ENCODE results near the gene EXOC1. TPM values are rescaled to one million over a fixed set of nuclear protein-coding genes. Genes with fewer than 3 reads are reported as not detected.
"Not testable (repeated sequence)": the region's sequence is repeated elsewhere in the genome, so short reads cannot be mapped to it uniquely, and the experiment has no call there.

The EXOC1 gene
- total and polyA plus RNA-seq, 2 of the 4 experiments (the other 2 are of a cell fraction) = 19.9 to 49.5 TPM

GRCh38 chr4:55841373-55842239 lies 11.8 kb upstream of the EXOC1 start:
- H3K18ac ChIP-seq (ENCODE audit: low read depth, low read length); H3K27me3 ChIP-seq (ENCODE audit: control insufficient read depth, insufficient read depth, low read length); H2BK5ac ChIP-seq (ENCODE audit: low read depth, low read length, poor library complexity, severe bottlenecking); H2BK20ac ChIP-seq (ENCODE audit: low read depth, low read length); CTCF ChIA-PET; H3K9ac ChIP-seq (ENCODE audit: low read depth, low read length); H2AK9ac ChIP-seq (replicated peaks; ENCODE audit: low read depth, low read length, poor library complexity); H3K9me3 ChIP-seq (ENCODE audit: control insufficient read depth, insufficient read depth, low read length); ATAC-seq (ENCODE audit: low read depth); in situ Hi-C loops (cut with MboI; ENCODE audit: low sequenced_read_pairs); dilution Hi-C loops (cut with HindIII; ENCODE audit: low sequenced_read_pairs, unreplicated experiment); H4K20me1 ChIP-seq (ENCODE audit: insufficient read depth, low read length); H4K8ac ChIP-seq (ENCODE audit: low read depth in 2 of 2, low read length in 2 of 2); H3K27ac ChIP-seq (ENCODE audit: insufficient read depth, low read length); H3K14ac ChIP-seq (replicated peaks; ENCODE audit: low read depth, low read length); H3K79me1 ChIP-seq (ENCODE audit: low read depth in 1 of 2, low read length in 2 of 2); DNase-seq; POLR2A ChIA-PET (ENCODE audit: unreplicated experiment); H4K91ac ChIP-seq (ENCODE audit: insufficient read depth, low read depth, low read length); H2BK15ac ChIP-seq (ENCODE audit: low read depth, low read length); BruUV-seq (replicated peaks); H3K9me1 ChIP-seq (ENCODE audit: insufficient read depth, low read length); H2AK5ac ChIP-seq (ENCODE audit: low read depth, low read length); H3K4me2 ChIP-seq (ENCODE audit: low read depth, low read length); H4K5ac ChIP-seq (ENCODE audit: low read depth, low read length); H2AFZ ChIP-seq (replicated peaks; ENCODE audit: low read length, poor library complexity); intact Hi-C loops (cut with micrococcal nuclease); H3K36me3 ChIP-seq (ENCODE audit: control insufficient read depth, insufficient read depth, low read length); H3K4ac ChIP-seq (ENCODE audit: low read depth, low read length); H3K23ac ChIP-seq (ENCODE audit: low read depth, low read length); H3K56ac ChIP-seq (ENCODE audit: extremely low read depth, insufficient read depth, low read length); H2BK120ac ChIP-seq (ENCODE audit: low read depth, low read length); H3K4me1 ChIP-seq (ENCODE audit: control insufficient read depth, insufficient read depth, low read length); H3K4me3 ChIP-seq (ENCODE audit: insufficient read depth, low read depth, low read length): not testable (repeated sequence)
- 94% methylated on average over 5 of the region's 22 CpGs; no CpG with 5 or more reads in 1 of the 2 experiments for WGBS, 2 experiments (ENCODE audit: extremely low coverage in 2 of 2, insufficient read length in 1 of 2)

- H3K18ac ChIP-seq (ENCODE audit: low read depth, low read length); H3K27me3 ChIP-seq (ENCODE audit: control insufficient read depth, insufficient read depth, low read length); H3K4me1 ChIP-seq (ENCODE audit: control insufficient read depth, insufficient read depth, low read length); H2AK9ac ChIP-seq (replicated peaks; ENCODE audit: low read depth, low read length, poor library complexity); H3K23ac ChIP-seq (ENCODE audit: low read depth, low read length); BruUV-seq (replicated peaks); H3K36me3 ChIP-seq (ENCODE audit: control insufficient read depth, insufficient read depth, low read length); H3K56ac ChIP-seq (ENCODE audit: extremely low read depth, insufficient read depth, low read length); H3K9me1 ChIP-seq (ENCODE audit: insufficient read depth, low read length); H2BK5ac ChIP-seq (ENCODE audit: low read depth, low read length, poor library complexity, severe bottlenecking); intact Hi-C loops (cut with micrococcal nuclease); POLR2A ChIA-PET (ENCODE audit: unreplicated experiment); H4K20me1 ChIP-seq (ENCODE audit: insufficient read depth, low read length); H3K9ac ChIP-seq (ENCODE audit: low read depth, low read length); H4K91ac ChIP-seq (ENCODE audit: insufficient read depth, low read depth, low read length); H2BK20ac ChIP-seq (ENCODE audit: low read depth, low read length); H4K5ac ChIP-seq (ENCODE audit: low read depth, low read length); H2BK120ac ChIP-seq (ENCODE audit: low read depth, low read length); dilution Hi-C loops (cut with HindIII; ENCODE audit: low sequenced_read_pairs, unreplicated experiment); DNase-seq; H2AFZ ChIP-seq (replicated peaks; ENCODE audit: low read length, poor library complexity); H3K4ac ChIP-seq (ENCODE audit: low read depth, low read length); H2AK5ac ChIP-seq (ENCODE audit: low read depth, low read length); H4K8ac ChIP-seq (ENCODE audit: low read depth in 2 of 2, low read length in 2 of 2); ATAC-seq (ENCODE audit: low read depth); H3K14ac ChIP-seq (replicated peaks; ENCODE audit: low read depth, low read length); H3K27ac ChIP-seq (ENCODE audit: insufficient read depth, low read length); H3K4me3 ChIP-seq (ENCODE audit: insufficient read depth, low read depth, low read length); H3K4me2 ChIP-seq (ENCODE audit: low read depth, low read length); H3K9me3 ChIP-seq (ENCODE audit: control insufficient read depth, insufficient read depth, low read length); CTCF ChIA-PET; H2BK15ac ChIP-seq (ENCODE audit: low read depth, low read length); in situ Hi-C loops (cut with MboI; ENCODE audit: low sequenced_read_pairs); H3K79me1 ChIP-seq (ENCODE audit: low read depth in 1 of 2, low read length in 2 of 2): not testable (repeated sequence)
- WGBS, 2 experiments (ENCODE audit: extremely low coverage in 2 of 2, insufficient read length in 1 of 2) = no CpG with 5 or more reads among the region's 10 CpGs
These were observed 11.1 kb upstream of the EXOC1 start for GRCh38 chr4:55842312-55842711.
